ENCODE measurements around the gene TGFBR2. TPM values are rescaled to one million over a fixed set of nuclear protein-coding genes. Genes with fewer than 3 reads are reported as not detected.

TGFBR2 gene
- total RNA-seq, 1 experiment from 2014 or later: 103 TPM

- no TSS peak for BruUV-seq (replicated peaks)
- Mint-ChIP-seq H3K27ac (ENCODE audit: low read depth, unreplicated experiment) (no peak overlapping the region), H3K9me3 (ENCODE audit: unreplicated experiment) (peaks cover 9% of the 10 kb centered on the region), H3K4me1 (ENCODE audit: insufficient read depth, unreplicated experiment) (peaks cover 15% of the 10 kb centered on the region), H3K36me3 (ENCODE audit: insufficient read depth, unreplicated experiment) (no peaks in the 10 kb centered on the region), H3K27me3 (ENCODE audit: insufficient read depth, unreplicated experiment) (no peaks in the 10 kb centered on the region), H3K4me3 (ENCODE audit: unreplicated experiment) (no peak overlapping the region)
- DNase-seq (ENCODE audit: unreplicated experiment): no peak
- TF ChIP-seq CTCF (IDR thresholded peaks at IDR 0.05; ENCODE audit: unreplicated experiment): no peak
- intact Hi-C loops (cut with micrococcal nuclease): no loop called here
- ChIA-PET POLR2A (no interaction called here), CTCF (interaction anchor here (0.8 to 1.2 kb wide), 2 partner anchors 527 to 682 kb away, joined by 3 read pairs; no protein-coding TSS in a partner anchor)
Measured at GRCh38 chr3:30724863-30725262, 118.5 kb downstream of the TGFBR2 start.

GRCh38 chr3:30728143-30728542 is 121.7 kb downstream of the TGFBR2 start:
- TF ChIP-seq CTCF (IDR thresholded peaks at IDR 0.05; ENCODE audit: unreplicated experiment): no peak
- Mint-ChIP-seq H3K4me1 (ENCODE audit: insufficient read depth, unreplicated experiment) (no peaks in the 10 kb centered on the region), H3K27ac (ENCODE audit: low read depth, unreplicated experiment) (no peak overlapping the region), H3K36me3 (ENCODE audit: insufficient read depth, unreplicated experiment) (no peaks in the 10 kb centered on the region), H3K27me3 (ENCODE audit: insufficient read depth, unreplicated experiment) (peaks cover 2% of the 10 kb centered on the region), H3K4me3 (ENCODE audit: unreplicated experiment) (no peak overlapping the region), H3K9me3 (ENCODE audit: unreplicated experiment) (peaks cover 9% of the 10 kb centered on the region)
- no TSS peak for BruUV-seq (replicated peaks)
- intact Hi-C loops (cut with micrococcal nuclease): no loop called here
- CTCF ChIA-PET: interaction anchor here (0.6 to 0.9 kb wide), 3 partner anchors 35 to 715 kb away, joined by 3 read pairs; no protein-coding TSS in a partner anchor
- POLR2A ChIA-PET: no interaction called here
- no peak for DNase-seq (ENCODE audit: unreplicated experiment)

GRCh38 chr3:30729512-30729911 is 123.1 kb downstream of the TGFBR2 start:
- DNase-seq (ENCODE audit: unreplicated experiment): no peak
- intact Hi-C loops (cut with micrococcal nuclease): no loop called here
- CTCF ChIA-PET: interaction anchor here (1.5 kb wide), 1 partner anchor 36 kb away, joined by 6 read pairs; no protein-coding TSS in a partner anchor
- Mint-ChIP-seq H3K4me3 (ENCODE audit: unreplicated experiment) (no peak overlapping the region), H3K9me3 (ENCODE audit: unreplicated experiment) (peaks cover 9% of the 10 kb centered on the region), H3K27ac (ENCODE audit: low read depth, unreplicated experiment) (no peak overlapping the region), H3K36me3 (ENCODE audit: insufficient read depth, unreplicated experiment) (no peaks in the 10 kb centered on the region), H3K4me1 (ENCODE audit: insufficient read depth, unreplicated experiment) (no peaks in the 10 kb centered on the region), H3K27me3 (ENCODE audit: insufficient read depth, unreplicated experiment) (peaks cover 11% of the 10 kb centered on the region)
- POLR2A ChIA-PET: no interaction called here
- no peak for TF ChIP-seq CTCF (IDR thresholded peaks at IDR 0.05; ENCODE audit: unreplicated experiment)
- BruUV-seq (replicated peaks): no TSS peak

GRCh38 chr3:30729936-30730335 is 123.5 kb downstream of the TGFBR2 start:
- peaks cover 11% of the 10 kb centered on the region for H3K27me3 Mint-ChIP-seq (ENCODE audit: insufficient read depth, unreplicated experiment)
- H3K27ac Mint-ChIP-seq (ENCODE audit: low read depth, unreplicated experiment): no peak overlapping the region
- H3K9me3 Mint-ChIP-seq (ENCODE audit: unreplicated experiment): peaks cover 9% of the 10 kb centered on the region
- DNase-seq (ENCODE audit: unreplicated experiment): no peak
- BruUV-seq (replicated peaks): no TSS peak
- H3K4me1 Mint-ChIP-seq (ENCODE audit: insufficient read depth, unreplicated experiment): no peaks in the 10 kb centered on the region
- no peak for TF ChIP-seq CTCF (IDR thresholded peaks at IDR 0.05; ENCODE audit: unreplicated experiment)
- intact Hi-C loops (cut with micrococcal nuclease): no loop called here
- H3K36me3 Mint-ChIP-seq (ENCODE audit: insufficient read depth, unreplicated experiment): no peaks in the 10 kb centered on the region
- H3K4me3 Mint-ChIP-seq (ENCODE audit: unreplicated experiment): no peak overlapping the region
- CTCF ChIA-PET: interaction anchor here (1.5 kb wide), 1 partner anchor 37 kb away, joined by 6 read pairs; no protein-coding TSS in a partner anchor
- POLR2A ChIA-PET: no interaction called here

All from MCF 10A (cell line).